Heart left ventricle (tissue), 16 donors: Measurements from ENCODE around the gene CCL18. TPM values are rescaled to one million over a fixed set of nuclear protein-coding genes. Genes with fewer than 3 reads are reported as not detected.
A peak's percentile ranks its signal among the peaks of the same experiment; 100 is the strongest.
"Not testable (repeated sequence)": the region's sequence is repeated elsewhere in the genome, so short reads cannot be mapped to it uniquely, and the experiment has no call there.

Experiments
- ATAC-seq, 4 donors: fragments of 200-7000 bp; cut with Tn5 transposase; one replicate each; pipeline ENCODE4 v1.9.1; 2020 to 2022; ENCODE audit warnings: moderate library complexity in 4 of 4, mild to moderate bottlenecking in 3 of 4, moderate number of reproducible peaks in 1 of 4
- DNase-seq, 5 donors: peaks; one replicate each; pipeline ENCODE4 v3.0.0-alpha.2; 2020
- H3K27ac ChIP-seq, 12 donors: fragments of 200-600 bp; sonication (generic) in 4 of 12; one replicate each; pipeline versions ENCODE4 v1.5.0 to v1.8.0; 2016 to 2022; ENCODE audit warnings: mild to moderate bottlenecking in 2 of 12
- H3K27me3 ChIP-seq, 9 donors: fragments of 200-600 bp; sonication (generic) in 2 of 9; one replicate each; pipeline versions ENCODE4 v1.5.1 to v1.8.0; 2016 to 2022; ENCODE audit warnings: mild to moderate bottlenecking in 3 of 9
- H3K36me3 ChIP-seq, 9 donors: fragments of 200-600 bp; sonication (generic) in 2 of 9; one replicate each; pipeline versions ENCODE4 v1.5.0 to v1.8.0; 2018 to 2022; ENCODE audit warnings: mild to moderate bottlenecking in 2 of 9
- H3K4me1 ChIP-seq, 12 donors: fragments of 200-600 bp; sonication (generic) in 4 of 12; one replicate each; pipeline versions ENCODE4 v1.5.0 to v1.8.0; 2016 to 2022; ENCODE audit warnings: mild to moderate bottlenecking in 3 of 12
- H3K4me3 ChIP-seq, 12 donors: fragments of 200-600 bp; sonication (generic) in 4 of 12; one replicate each; pipeline versions ENCODE4 v1.5.0 to v1.8.0; 2017 to 2022; ENCODE audit warnings: mild to moderate bottlenecking in 9 of 12, moderate library complexity in 4 of 12
- H3K9me3 ChIP-seq, 12 donors: fragments of 200-600 bp; sonication (generic) in 4 of 12; one replicate each; pipeline versions ENCODE4 v1.5.0 to v1.8.0; 2016 to 2022; ENCODE audit warnings: mild to moderate bottlenecking in 1 of 12
- POLR2A ChIP-seq, 2 donors: fragments of 450-650 bp; IDR thresholded peaks; one replicate each; pipeline ENCODE4 v1.6.1; 2017; ENCODE audit warnings: antibody characterized with exemption in 2 of 2, mild to moderate bottlenecking in 2 of 2, moderate library complexity in 2 of 2
- whole genome bisulfite sequencing, 4 donors: extraction: QIAGEN DNeasy Blood & Tissue Kit in 2 of 4; methylation state at CpG; one replicate each; pipeline versions ENCODE4 v1.1.5 to v1.1.7; 2013 to 2018; 5-methylcytosine and 5-hydroxymethylcytosine counted together
- intact Hi-C, 10 donors: fragments of 100-400 bp; cut with DNase I; formaldehyde crosslinking; loops; one replicate each; pipeline versions ENCODE4 v1.11.1 to v1.14.2; 2022
- polyA plus RNA-seq, 2 donors: library from polyadenylated mRNA; stranded (reverse); fragments of 200-250 nt; gene quantifications; one replicate each; pipeline ENCODE4 v1.2.3, GENCODE V29; 2013
- total RNA-seq, 9 donors: library from RNA; depleted of rRNA in 2 of 9; stranded (reverse); fragments of >200 nt in 2 of 9; fragmentation: NEBNext Ultra II Directional in 3 of 9; extraction: Animal tissue kit (Norgen Biotek cat#: 25700) in 3 of 9; gene quantifications; one replicate each; pipeline versions ENCODE4 v1.1.0 to v1.2.4, GENCODE V29; 2016 to 2023
- TF ChIP-seq, protein P1 (sequence below), 12 donors: fragments of 200-600 bp; sonication (generic) in 4 of 12; IDR thresholded peaks; one replicate each; pipeline versions ENCODE4 v1.5.0 to v1.8.0; 2018 to 2022; ENCODE audit warnings: antibody characterized with exemption in 12 of 12, mild to moderate bottlenecking in 5 of 12
- donor health status: ischemic (EF 13 %, LVEDD 7.1; RV severe dilation, severe dysfunction).
- donor health status: healthy with polysubstance abuse.
- donor health status: DM: no; HTN: yes; CAD: no.
- donor health status: DM: no; HTN: no; CAD: no.
- donor health status: ischemic (EF 25% LVEDD 6.9; RV normal size, moderate dysfunction).
- donor health status: ischemic (EF 25% LVEDD 5.7; RV mildly dilated, moderate dysfunction).
- donor health status: healthy.
- donor health status: DM: yes; HTN: yes; CAD: no.
- donor health status: ischemic (EF 35%, LVEDD 5.7; RV mildly dilated, moderate dysfunction).
- donor health status: nonischemic (EF 11% LVEDD 7.7; RV severe dilation, severe dysfunction).
- donor health status: DM: yes; HTN: yes; CAD: no.
- donor health status: PGD.
- donor health status: ischemic (EF 29% LVEDD 5.4; RV normal size, mild dysfunction).
- donor health status: nonischemic (EF 23%, LVEDD 6.1; RV moderate dilation, normal function).

CCL18 gene
- total and polyA plus RNA-seq, 11 donors, result 0.30 to 31.9 (median 2.5) TPM

DNA sequence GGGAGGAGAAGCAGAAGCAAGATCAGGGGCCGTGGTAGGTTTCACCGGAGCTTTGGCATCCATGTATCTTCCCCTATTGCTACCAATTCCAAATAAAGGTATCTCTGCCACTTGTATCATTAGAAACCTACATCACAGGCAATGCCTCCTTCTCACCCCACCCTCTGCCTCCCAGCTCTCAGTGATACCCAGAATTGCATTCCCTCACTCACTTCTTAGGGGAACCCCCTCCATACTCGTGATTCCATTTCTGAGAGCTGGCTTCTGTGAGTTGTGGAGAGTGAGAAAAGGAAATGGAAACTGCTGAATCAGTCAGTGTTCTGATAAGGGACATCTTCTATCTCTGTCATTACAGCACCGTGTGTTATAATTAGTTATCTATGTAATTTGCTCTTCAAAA is 28.2 kb downstream of the CCL18 start:
- no peak overlapping the region for H3K27ac ChIP-seq
- ATAC-seq (no peak), DNase-seq (no peak)
- peaks cover 0 to 42% (median 0%) of the 10 kb centered on the region in 12 donors for H3K4me1 ChIP-seq
- H3K36me3 ChIP-seq, result no peaks in the 10 kb centered on the region
- WGBS, 4 donors, result 46 to 58% (median 55%) methylated on average over 4 of the region's 4 CpGs
- intact Hi-C loops, result no loop called here
- TF ChIP-seq POLR2A (IDR thresholded peaks at IDR 0.05), result no peak
- TF ChIP-seq, protein P1, sequence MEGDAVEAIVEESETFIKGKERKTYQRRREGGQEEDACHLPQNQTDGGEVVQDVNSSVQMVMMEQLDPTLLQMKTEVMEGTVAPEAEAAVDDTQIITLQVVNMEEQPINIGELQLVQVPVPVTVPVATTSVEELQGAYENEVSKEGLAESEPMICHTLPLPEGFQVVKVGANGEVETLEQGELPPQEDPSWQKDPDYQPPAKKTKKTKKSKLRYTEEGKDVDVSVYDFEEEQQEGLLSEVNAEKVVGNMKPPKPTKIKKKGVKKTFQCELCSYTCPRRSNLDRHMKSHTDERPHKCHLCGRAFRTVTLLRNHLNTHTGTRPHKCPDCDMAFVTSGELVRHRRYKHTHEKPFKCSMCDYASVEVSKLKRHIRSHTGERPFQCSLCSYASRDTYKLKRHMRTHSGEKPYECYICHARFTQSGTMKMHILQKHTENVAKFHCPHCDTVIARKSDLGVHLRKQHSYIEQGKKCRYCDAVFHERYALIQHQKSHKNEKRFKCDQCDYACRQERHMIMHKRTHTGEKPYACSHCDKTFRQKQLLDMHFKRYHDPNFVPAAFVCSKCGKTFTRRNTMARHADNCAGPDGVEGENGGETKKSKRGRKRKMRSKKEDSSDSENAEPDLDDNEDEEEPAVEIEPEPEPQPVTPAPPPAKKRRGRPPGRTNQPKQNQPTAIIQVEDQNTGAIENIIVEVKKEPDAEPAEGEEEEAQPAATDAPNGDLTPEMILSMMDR (IDR thresholded peaks at IDR 0.05), result no peak
- H3K4me3 ChIP-seq, result no peak overlapping the region
- H3K9me3 ChIP-seq, result no peaks in the 10 kb centered on the region
- H3K27me3 ChIP-seq, result peaks cover 0 to 8% (median 0%) of the 10 kb centered on the region in 9 donors

DNA sequence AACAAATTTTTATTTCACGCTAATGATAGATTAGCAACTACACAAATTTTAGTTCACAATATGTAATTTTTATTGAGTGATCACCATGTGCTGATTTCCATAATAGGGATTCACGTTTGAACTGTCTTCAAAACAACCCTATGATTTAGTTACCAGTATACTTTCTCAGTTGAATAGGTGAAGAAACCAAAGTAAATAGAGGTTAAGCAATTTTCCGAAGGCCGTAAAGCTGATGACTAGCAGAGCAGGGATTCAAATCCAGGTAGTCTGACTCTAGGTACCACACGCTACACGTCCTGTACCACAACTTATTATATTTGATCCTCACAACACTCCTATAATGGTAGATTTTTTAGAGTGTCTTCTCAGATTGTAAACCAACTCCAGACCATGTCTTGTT is 28.6 kb downstream of the CCL18 start:
- WGBS, 4 donors, result 82 to 84% (median 84%) methylated on average over 6 of the region's 6 CpGs
- not testable (repeated sequence) for H3K4me3 ChIP-seq

DNA sequence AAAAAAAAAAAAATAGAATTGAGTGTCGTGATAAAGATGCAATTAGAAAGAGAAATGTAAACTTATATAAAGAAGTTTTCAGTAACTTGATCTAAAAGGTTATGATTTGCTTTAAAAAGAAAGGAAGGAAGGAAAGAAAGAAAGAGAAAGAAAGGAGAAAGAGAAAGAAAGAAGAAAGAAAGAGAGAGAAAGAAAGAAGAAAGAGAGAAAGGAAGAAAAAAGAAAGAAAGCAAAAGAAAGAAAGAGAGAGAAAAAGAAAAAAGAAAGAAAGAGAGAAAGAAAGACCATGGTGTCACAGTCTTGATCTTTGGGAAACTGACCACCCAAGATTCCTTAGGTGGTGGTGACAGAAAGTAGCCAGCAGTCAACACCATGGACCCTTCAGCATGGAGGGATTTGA is 30.2 kb downstream of the CCL18 start:
- 79 to 93% (median 88%) methylated on average over 1 of the region's 1 CpG for WGBS, 4 donors
- no peak for ATAC-seq
- no peaks in the 10 kb centered on the region for H3K9me3 ChIP-seq
- DNase-seq, result no peak
- H3K4me1 ChIP-seq, result peaks cover 0 to 35% (median 0%) of the 10 kb centered on the region in 12 donors
- H3K4me3 ChIP-seq, result no peak overlapping the region
- TF ChIP-seq POLR2A (IDR thresholded peaks at IDR 0.05), result no peak
- TF ChIP-seq, protein P1 (IDR thresholded peaks at IDR 0.05), result no peak
- intact Hi-C loops, result no loop called here
- no peaks in the 10 kb centered on the region for H3K36me3 ChIP-seq
- H3K27me3 ChIP-seq, result peaks cover 0 to 8% (median 0%) of the 10 kb centered on the region in 9 donors
- no peak overlapping the region for H3K27ac ChIP-seq

More for the DNA sequence above, 28.6 kb downstream of the CCL18 start:
- H3K9me3 ChIP-seq, DNase-seq, H3K27me3 ChIP-seq, intact Hi-C loops, H3K27ac ChIP-seq, ATAC-seq, H3K36me3 ChIP-seq: not testable (repeated sequence)
- H3K4me1 ChIP-seq, result peaks cover 0 to 42% (median 0%) of the 10 kb centered on the region in 12 donors

DNA sequence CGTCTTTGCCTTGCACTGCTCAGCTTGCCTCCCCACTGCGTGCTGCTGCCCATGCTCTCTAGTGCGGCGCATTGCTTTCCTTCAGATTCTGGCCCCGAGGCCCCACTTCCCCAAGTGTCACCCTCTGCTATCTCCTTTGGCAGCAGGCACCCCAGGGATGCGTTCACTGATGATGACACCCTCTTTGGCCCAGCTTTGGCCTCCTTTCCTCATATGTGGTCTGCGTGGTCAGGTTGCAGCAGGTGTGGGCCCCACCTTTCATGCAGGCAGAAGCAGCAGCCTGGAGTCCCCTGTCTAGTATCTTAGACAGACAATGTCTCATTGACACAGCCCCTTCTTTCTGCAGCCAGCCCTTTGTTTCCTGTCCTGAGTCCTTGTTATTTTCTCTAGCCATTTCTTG is 30.7 kb downstream of the CCL18 start:
- Histone ChIP-seq H3K36me3 (no peaks in the 10 kb centered on the region), H3K4me1 (peaks cover 0 to 30% (median 0%) of the 10 kb centered on the region in 12 donors), H3K27me3 (peaks cover 0 to 7% (median 0%) of the 10 kb centered on the region in 9 donors), H3K9me3 (no peaks in the 10 kb centered on the region), H3K27ac (no peak overlapping the region), H3K4me3 (no peak overlapping the region)
- intact Hi-C loops, result no loop called here
- WGBS, 4 donors, result 85 to 94% (median 91%) methylated on average over 7 of the region's 7 CpGs
- ATAC-seq (no peak), DNase-seq (no peak)
- TF ChIP-seq, protein P1 (IDR thresholded peaks at IDR 0.05), result no peak
- TF ChIP-seq POLR2A (IDR thresholded peaks at IDR 0.05), result no peak

DNA sequence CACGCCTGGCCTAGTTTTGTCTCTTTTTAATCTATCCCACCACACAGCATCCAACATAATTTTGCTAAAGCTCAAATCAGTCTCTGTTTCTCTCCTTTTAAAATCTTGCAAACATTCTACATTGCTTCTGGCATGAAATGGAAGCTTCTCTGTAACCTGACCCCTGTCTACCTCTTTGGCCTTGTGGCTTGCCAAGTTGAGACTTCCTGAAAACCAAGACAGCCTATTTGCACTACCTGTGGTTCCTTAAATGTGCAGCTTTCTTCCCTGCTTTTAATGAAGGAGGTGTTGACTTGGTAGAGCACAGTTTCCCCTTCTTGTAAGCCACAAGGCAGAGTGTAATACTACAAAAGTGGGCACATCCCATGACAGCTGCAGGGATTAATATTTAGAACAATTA is 31.9 kb downstream of the CCL18 start:
- Histone ChIP-seq H3K4me3 (no peak overlapping the region), H3K36me3 (no peaks in the 10 kb centered on the region), H3K4me1 (peaks cover 0 to 19% (median 0%) of the 10 kb centered on the region in 12 donors), H3K27me3 (peaks cover 0 to 7% (median 0%) of the 10 kb centered on the region in 9 donors), H3K9me3 (no peaks in the 10 kb centered on the region), H3K27ac (no peak overlapping the region)
- 83 to 95% (median 91%) methylated on average over 1 of the region's 1 CpG for WGBS, 4 donors
- intact Hi-C loops, result no loop called here
- no peak for DNase-seq
- TF ChIP-seq, protein P1 (IDR thresholded peaks at IDR 0.05), result no peak
- no peak for TF ChIP-seq POLR2A (IDR thresholded peaks at IDR 0.05)
- no peak for ATAC-seq

DNA sequence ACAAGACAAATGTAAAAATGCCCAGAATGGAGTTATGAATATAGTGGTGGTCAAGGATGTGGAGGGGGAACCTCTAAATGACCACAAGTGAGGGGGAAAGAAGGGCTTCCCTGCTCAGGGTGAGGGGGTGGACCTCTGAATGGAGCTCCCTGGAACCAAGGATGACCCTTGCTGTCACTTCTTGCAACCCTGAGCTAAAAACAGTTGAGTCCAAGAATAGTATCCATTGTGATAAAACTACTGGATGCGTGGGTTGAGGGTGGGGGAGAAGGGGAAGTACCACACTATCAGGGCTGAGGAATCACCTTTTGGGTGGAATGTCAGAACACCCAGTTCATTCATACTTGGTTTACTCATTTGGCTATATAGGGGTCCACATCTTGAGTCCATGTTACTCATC is 34.9 kb downstream of the CCL18 start:
- WGBS, 4 donors, result 38 to 62% (median 44%) methylated on average over 1 of the region's 1 CpG
- intact Hi-C loops, H3K27ac ChIP-seq: not testable (repeated sequence)

DNA sequence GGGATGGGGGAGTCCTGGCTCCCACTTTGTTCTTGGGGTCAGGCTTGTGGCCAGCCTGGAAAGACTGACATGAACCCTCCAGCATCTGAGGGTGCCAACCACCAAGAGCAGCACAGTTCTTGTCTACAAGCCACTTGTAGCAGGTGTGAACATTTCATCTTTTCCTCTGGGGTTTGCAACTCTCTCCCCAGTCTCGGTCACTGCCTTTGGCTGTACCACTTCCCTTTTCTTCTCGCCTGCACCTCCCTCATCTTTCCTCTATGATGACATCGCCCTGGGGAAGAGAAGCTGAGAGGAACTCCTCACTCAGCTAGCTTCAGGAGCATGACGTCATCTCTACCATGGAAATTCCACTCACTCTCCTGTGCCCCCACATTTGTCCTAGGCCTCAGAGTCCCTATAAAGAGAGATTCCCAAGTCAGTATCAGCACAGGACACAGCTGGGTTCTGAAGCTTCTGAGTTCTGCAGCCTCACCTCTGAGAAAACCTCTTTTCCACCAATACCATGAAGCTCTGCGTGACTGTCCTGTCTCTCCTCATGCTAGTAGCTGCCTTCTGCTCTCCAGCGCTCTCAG is 39.4 kb downstream of the CCL18 start, which contains the start of gene CCL4:
Gene CCL4 (plus strand): TSS at position 427 of the 575 bp plus-strand sequence. CDS start 79 bp downstream, at position 506.
- H3K27ac ChIP-seq, result peak within 1 kb of the TSS in 2 of 12 donors; percentile 13 to 64
- 55 to 59% (median 58%) methylated on average over 6 of the region's 6 CpGs for WGBS, 4 donors
- H3K27me3 ChIP-seq, H3K9me3 ChIP-seq, DNase-seq, H3K36me3 ChIP-seq, intact Hi-C loops: not testable (repeated sequence)
- ATAC-seq, result peak; percentile 20 to 86 (median 61)
- H3K4me1 ChIP-seq, result peaks cover 0 to 40% (median 0%) of the 10 kb centered on the region in 12 donors
- H3K4me3 ChIP-seq, result peak within 1 kb of the TSS in 1 of 12 donors; percentile 43

More for the DNA sequence above, 34.9 kb downstream of the CCL18 start:
- H3K4me3 ChIP-seq, H3K36me3 ChIP-seq, H3K27me3 ChIP-seq, H3K9me3 ChIP-seq, DNase-seq, ATAC-seq: not testable (repeated sequence)
- H3K4me1 ChIP-seq, result peaks cover 0 to 18% (median 0%) of the 10 kb centered on the region in 12 donors
